GM12872 (cell line): ENCODE measurements around the gene ALPK3.

ENCODE experiments used
- TF ChIP-seq, protein P1 (sequence below): IDR thresholded peaks from 3 replicates; pipeline ENCODE4 v1.5.1; 2011; ENCODE audit warnings: low read depth, mild to moderate bottlenecking, low read length, moderate library complexity; ENCODE audit not compliant: insufficient read depth

Gene ALPK3

DNA sequence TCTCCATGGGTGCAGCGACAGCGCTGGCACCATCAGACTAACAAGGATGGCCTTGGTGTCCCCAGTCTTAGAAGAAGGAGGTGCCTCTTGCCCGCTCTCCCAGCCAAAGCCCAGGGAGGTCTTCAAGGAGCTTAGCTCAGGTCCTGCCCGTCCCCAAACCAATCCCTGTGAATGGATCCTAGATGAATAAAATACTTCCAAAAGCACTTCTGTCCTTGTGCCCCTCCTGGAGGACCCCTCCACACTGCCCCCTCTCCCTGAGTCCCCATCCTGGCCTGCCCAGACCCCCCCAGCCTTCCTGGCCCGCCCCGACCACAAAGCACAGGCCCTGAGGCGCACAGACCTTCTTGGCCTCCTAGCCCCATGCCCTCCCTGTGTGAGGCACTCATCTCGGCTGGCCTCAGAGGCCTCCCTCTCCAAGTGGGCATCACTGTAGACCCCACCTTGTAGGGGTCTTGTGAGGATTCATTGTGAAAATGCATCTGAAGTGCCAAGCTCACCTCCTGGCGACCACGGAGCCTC lies 75.7 kb downstream of the ALPK3 start:
- TF ChIP-seq, protein P1, sequence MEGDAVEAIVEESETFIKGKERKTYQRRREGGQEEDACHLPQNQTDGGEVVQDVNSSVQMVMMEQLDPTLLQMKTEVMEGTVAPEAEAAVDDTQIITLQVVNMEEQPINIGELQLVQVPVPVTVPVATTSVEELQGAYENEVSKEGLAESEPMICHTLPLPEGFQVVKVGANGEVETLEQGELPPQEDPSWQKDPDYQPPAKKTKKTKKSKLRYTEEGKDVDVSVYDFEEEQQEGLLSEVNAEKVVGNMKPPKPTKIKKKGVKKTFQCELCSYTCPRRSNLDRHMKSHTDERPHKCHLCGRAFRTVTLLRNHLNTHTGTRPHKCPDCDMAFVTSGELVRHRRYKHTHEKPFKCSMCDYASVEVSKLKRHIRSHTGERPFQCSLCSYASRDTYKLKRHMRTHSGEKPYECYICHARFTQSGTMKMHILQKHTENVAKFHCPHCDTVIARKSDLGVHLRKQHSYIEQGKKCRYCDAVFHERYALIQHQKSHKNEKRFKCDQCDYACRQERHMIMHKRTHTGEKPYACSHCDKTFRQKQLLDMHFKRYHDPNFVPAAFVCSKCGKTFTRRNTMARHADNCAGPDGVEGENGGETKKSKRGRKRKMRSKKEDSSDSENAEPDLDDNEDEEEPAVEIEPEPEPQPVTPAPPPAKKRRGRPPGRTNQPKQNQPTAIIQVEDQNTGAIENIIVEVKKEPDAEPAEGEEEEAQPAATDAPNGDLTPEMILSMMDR, result no peak

DNA sequence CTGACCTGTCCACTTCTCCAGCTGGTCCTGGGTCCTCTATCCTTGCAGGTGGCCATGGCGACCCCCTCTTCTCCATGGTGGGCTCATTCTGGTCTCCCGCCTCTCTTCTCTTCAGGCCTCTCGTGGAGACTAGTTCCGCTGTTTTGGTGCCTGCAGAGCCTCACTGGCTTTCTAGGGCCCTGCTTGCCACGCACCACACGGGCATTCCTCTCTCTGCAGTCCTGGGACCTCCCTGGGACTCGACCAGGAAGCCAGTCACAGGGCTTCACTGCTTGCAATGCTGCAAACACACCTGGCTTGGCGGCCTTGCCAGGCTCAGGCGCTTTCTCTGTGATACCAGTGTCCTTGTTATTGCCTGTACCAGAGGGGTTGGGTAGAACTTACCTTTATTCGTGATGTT lies 76.5 kb downstream of the ALPK3 start:
- TF ChIP-seq, protein P1, result no peak

DNA sequence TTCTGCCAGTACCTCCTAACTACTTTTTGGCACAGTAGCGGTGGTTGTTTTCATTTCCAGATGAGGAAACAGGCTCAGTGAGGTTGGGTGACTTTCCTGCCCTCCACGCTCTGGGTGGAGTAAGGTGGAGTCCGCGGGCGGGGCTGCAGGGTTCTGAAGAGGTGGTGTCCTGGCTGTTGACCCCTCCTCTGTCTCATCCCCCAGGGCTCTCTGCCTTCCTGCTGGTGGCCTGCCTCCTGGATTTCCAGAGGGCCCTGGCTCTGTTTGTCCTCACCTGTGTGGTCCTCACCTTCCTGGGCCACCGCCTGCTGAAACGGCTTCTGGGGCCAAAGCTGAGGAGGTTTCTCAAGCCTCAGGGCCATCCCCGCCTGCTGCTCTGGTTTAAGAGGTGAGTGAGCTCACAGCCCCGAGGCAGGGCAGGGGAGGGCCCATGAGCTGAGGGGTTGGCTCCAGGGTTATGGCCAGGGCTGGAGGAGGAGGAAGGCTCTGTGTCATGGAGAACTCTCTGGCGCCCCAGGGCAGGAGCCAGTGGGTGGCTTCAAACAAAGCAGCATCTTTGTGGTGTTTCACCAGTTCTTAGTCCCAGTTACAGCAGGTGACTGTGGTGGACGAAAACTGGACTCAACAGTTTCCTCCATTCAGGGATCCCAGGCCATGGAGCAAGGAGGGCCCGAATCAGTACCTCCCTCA lies 77.7 kb downstream of the ALPK3 start:
- TF ChIP-seq, protein P1, result no peak

DNA sequence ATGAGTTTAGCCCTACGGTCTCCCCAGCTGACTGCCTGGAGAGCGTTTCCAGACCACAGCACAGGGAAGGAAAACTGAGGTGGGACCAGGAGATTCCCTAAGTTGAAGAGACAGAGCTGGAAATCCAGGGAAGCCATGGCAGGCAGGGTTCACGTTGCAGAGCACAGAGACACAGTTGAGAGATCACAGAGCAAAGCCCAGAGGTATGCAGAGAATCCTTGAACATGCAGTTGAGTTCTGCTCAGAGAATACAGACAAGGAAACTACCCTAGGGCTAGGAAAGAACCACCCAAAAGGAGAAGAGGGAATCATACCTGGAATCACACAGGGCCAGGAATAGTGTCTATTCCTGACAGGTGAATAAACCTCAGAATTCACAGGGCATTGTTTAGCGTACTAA lies 81.6 kb downstream of the ALPK3 start:
- TF ChIP-seq, protein P1, result no peak

DNA sequence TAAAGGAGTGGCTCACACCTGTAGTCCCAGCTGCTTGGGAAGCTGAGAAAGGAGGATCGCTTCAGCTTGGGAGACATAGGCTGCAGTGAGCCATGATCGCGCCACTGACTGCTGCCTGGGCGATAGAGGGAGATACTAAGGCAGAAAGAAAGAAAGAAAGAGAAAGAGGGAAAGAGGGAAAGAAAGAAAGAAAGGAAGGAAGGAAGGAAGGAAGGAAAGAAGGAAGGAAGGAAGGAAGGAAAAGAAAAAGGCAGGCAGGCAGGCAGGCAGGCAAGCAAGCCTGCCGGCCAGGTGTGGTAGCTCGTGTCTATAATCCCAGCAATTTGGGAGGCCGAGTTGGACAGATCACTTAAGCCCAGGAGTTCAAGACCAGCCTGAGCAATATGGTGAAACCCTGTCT lies 82.6 kb downstream of the ALPK3 start:
- TF ChIP-seq, protein P1, result no peak

DNA sequence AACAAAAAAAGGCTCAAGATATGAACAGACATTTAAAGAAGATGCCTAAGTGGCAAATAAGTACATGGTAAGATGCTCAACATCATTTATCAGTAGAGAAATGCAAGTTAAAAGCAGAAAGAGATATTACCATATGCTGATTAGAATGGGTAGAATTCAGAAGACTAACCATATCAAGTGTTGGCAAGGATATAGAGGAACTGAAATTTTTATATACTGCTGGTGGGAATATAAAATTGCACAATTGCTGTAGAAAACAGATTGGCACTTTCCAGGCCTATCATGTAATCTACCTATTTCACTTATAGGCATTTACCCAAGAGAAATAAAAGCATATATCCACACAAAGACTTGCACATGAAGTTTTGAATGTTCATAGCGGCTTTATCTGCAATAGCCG lies 84.4 kb downstream of the ALPK3 start:
- TF ChIP-seq, protein P1, result no peak

DNA sequence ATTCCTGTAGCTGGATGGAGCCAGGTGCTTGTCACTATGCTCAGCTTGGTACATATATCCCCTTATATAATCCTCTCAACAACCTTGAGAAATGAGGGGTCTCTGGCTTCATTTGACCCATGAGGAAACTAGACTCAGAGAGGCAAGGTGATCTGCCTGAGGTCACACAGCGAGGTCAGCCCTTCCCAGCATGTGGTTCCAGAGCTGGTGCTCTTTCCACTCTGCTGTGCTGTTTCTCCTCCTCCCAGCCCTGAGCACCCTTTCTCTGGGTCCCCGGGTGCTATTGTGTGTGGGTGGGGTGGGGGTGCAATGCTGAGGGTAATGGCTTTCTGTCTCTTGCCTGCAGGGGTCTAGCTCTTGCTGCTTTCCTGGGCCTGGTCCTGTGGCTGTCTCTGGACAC lies 86.6 kb downstream of the ALPK3 start:
- TF ChIP-seq, protein P1, result no peak
